Duodenal mucosa (tissue), 2 donors: ENCODE data around the gene NDRG4.
A peak's percentile ranks its signal among the peaks of the same experiment; 100 is the strongest.

Experiments
- H3K27ac ChIP-seq: one replicate; pipeline ENCODE4 v1.7.0; 2013; ENCODE audit warnings: low read depth, low read length
- H3K27me3 ChIP-seq, 2 donors: one replicate each; pipeline ENCODE4 v1.7.0; 2013; ENCODE audit warnings: low read length in 2 of 2, control low read depth in 1 of 2; ENCODE audit not compliant: insufficient read depth in 2 of 2, control insufficient read depth in 1 of 2
- H3K36me3 ChIP-seq, 2 donors: one replicate each; pipeline ENCODE4 v1.7.0; 2013; ENCODE audit warnings: low read length in 2 of 2, control low read depth in 1 of 2; ENCODE audit not compliant: insufficient read depth in 2 of 2, control insufficient read depth in 1 of 2
- H3K4me1 ChIP-seq, 2 donors: one replicate each; pipeline ENCODE4 v1.7.0; 2013; ENCODE audit warnings: low read length in 2 of 2, control low read depth in 1 of 2; ENCODE audit not compliant: insufficient read depth in 2 of 2, control insufficient read depth in 1 of 2
- H3K4me3 ChIP-seq, 2 donors: one replicate each; pipeline ENCODE4 v1.7.0; 2013; ENCODE audit warnings: low read length in 2 of 2, low read depth in 1 of 2
- H3K9ac ChIP-seq, 2 donors: one replicate each; pipeline ENCODE4 v1.7.0; 2013; ENCODE audit warnings: low read length in 2 of 2, low read depth in 1 of 2
- H3K9me3 ChIP-seq, 2 donors: one replicate each; pipeline ENCODE4 v1.7.0; 2013; ENCODE audit warnings: low read length in 2 of 2, control low read depth in 1 of 2; ENCODE audit not compliant: control insufficient read depth in 1 of 2

Gene NDRG4

GRCh38 chr16:58510097-58510775 is 10.3 kb downstream of the NDRG4 start:
- no peak overlapping the region for H3K4me3 ChIP-seq
- no peaks in the 10 kb centered on the region for H3K9me3 ChIP-seq
- H3K9ac ChIP-seq, result no peak overlapping the region
- H3K27ac ChIP-seq, result no peak overlapping the region
- peaks cover 0 to 15% of the 10 kb centered on the region in 2 donors for H3K27me3 ChIP-seq
- H3K4me1 ChIP-seq, result peaks cover 4 to 9% of the 10 kb centered on the region in 2 donors
- no peaks in the 10 kb centered on the region for H3K36me3 ChIP-seq

- Histone ChIP-seq H3K4me3 (no peak overlapping the region), H3K4me1 (peaks cover 4 to 9% of the 10 kb centered on the region in 2 donors), H3K36me3 (no peaks in the 10 kb centered on the region), H3K9ac (no peak overlapping the region), H3K27ac (no peak overlapping the region), H3K9me3 (no peaks in the 10 kb centered on the region), H3K27me3 (peaks cover 0 to 15% of the 10 kb centered on the region in 2 donors)
These were observed 11.1 kb downstream of the NDRG4 start for GRCh38 chr16:58510776-58511628.

- Histone ChIP-seq H3K9me3 (no peaks in the 10 kb centered on the region), H3K27me3 (peaks cover 0 to 9% of the 10 kb centered on the region in 2 donors), H3K4me3 (no peak overlapping the region), H3K9ac (no peak overlapping the region), H3K4me1 (peaks cover 14 to 20% of the 10 kb centered on the region in 2 donors), H3K27ac (no peak overlapping the region), H3K36me3 (peaks cover 0 to 3% of the 10 kb centered on the region in 2 donors)
These were observed 12.2 kb downstream of the NDRG4 start for GRCh38 chr16:58511933-58512815.

DNA sequence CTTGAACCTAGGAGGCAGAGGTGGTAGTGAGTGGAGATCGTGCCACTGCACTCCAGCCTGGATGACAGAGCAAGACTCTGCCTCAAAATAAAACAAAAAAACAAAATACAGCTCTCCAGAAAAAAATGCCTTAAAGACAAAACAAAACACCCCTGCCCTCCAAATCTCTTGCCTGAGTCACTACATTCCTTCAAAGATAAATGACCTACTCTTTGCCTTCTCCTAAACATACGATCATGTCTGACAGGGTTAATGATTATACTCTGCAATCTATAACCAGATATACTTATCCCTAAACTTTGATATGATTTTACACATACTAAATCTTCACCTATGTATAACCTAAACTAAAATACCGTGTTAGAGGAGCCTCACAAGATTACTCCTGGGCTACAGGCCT is 13.9 kb downstream of the NDRG4 start:
- H3K9me3 ChIP-seq, result no peaks in the 10 kb centered on the region
- H3K27ac ChIP-seq, result no peak overlapping the region
- H3K4me3 ChIP-seq, result no peak overlapping the region
- H3K4me1 ChIP-seq, result peaks cover 14 to 20% of the 10 kb centered on the region in 2 donors
- peaks cover 12 to 20% of the 10 kb centered on the region in 2 donors for H3K36me3 ChIP-seq
- H3K9ac ChIP-seq, result no peak overlapping the region
- H3K27me3 ChIP-seq, result no peaks in the 10 kb centered on the region

DNA sequence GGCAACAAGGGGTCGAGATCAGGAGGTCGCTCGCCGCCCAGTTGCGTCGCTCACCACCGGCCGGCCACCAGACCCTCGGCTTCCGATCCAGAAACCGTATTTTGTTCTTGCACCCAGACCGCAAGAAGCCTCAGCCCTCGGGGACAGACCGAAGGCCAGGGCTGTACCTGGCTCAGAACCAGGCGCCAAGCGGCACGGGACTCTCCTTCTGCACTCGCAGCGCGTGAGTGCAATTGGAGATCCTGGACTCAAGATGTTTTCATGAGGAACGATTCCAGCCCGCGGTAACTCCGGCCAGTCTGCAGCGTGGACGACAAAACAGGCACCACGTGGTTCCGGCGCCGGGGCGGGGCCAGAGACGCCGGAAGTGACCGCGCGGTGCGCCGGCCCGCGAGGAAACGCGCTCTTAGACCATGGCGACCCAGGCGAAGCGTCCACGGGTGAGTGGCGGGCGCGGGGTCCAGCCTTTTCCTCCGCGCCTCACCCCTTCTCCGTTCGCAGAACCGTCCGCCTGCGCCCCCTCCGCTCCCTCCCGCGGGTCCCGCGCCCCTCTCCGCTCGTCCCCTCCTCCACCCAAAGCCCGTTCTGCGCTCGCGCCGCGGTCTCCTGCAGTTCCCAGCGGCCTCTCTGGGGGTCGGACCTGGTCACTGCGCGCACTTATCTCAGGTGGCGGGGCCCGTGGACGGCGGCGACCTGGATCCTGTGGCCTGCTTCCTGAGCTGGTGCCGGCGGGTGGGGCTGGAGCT is 15.4 kb downstream of the NDRG4 start, which contains the start of gene SETD6:
Gene SETD6, plus strand, starts transcription at position 393 of the 746 bp plus-strand sequence. Its CDS starts 21 bp downstream, at position 414.
- peaks cover 24 to 34% of the 10 kb centered on the region in 2 donors for H3K36me3 ChIP-seq

DNA sequence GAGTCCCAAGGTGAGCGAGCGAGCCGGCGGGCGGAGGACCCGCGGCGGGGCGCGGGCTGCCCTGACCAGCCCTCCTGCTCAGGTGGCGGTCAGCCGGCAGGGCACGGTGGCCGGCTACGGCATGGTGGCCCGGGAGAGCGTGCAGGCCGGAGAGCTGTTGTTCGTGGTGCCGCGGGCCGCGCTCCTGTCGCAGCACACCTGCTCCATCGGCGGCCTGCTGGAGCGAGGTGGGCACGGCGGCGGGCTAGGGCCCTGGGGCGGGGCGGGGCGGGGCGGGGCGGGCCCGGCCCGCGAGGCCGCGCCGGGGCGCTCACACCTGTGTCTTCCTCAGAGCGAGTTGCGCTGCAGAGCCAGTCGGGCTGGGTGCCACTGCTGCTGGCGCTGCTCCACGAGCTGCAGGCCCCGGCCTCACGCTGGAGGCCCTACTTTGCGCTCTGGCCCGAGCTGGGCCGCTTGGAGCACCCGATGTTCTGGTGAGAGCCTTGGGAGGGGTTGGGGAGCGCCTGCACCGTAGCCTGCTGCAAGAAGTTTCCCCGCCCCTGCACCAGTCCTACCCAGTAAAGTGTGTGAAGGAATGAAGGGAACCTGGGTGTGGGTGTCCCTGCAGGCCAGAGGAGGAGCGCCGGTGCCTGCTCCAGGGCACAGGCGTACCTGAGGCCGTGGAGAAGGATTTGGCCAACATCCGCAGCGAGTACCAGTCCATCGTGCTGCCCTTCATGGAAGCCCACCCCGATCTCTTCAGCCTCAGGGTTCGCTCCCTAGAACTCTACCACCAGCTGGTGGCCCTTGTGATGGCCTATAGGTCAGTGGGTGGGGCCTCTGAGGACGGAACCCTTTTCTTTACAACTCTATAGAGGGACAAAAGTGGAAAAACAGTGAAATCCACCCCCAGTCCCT is 16.2 kb downstream of the NDRG4 start:
- Histone ChIP-seq H3K4me1 (peaks cover 14 to 20% of the 10 kb centered on the region in 2 donors), H3K9ac (peak overlapping the region; percentile 51 to 69), H3K27me3 (no peaks in the 10 kb centered on the region), H3K9me3 (no peaks in the 10 kb centered on the region), H3K36me3 (peaks cover 32 to 42% of the 10 kb centered on the region in 2 donors), H3K27ac (no peak overlapping the region), H3K4me3 (peak overlapping the region; percentile 77 to 80)

More for the DNA sequence above, 15.4 kb downstream of the NDRG4 start, which contains the start of gene SETD6:
- H3K4me3 ChIP-seq, result peak within 1 kb of the TSS; percentile 77 to 80
- peaks cover 14 to 20% of the 10 kb centered on the region in 2 donors for H3K4me1 ChIP-seq
- H3K27ac ChIP-seq, result no peak within 1 kb of the TSS
- no peaks in the 10 kb centered on the region for H3K27me3 ChIP-seq
- H3K9ac ChIP-seq, result peak within 1 kb of the TSS; percentile 51 to 69
- H3K9me3 ChIP-seq, result no peaks in the 10 kb centered on the region

DNA sequence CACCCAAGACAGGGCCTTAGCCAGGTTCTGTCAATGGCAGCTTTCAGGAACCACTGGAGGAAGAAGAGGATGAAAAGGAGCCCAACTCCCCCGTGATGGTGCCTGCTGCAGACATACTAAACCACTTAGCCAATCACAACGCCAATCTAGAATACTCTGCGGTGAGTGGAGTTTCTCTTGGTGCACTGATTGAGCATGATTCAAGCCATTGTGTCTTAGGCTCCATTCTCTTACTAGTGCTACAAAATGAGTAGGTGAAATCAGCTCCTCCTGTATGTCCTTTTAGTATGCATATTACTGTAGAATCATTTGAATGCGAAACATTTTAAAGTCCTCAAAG is 16.8 kb downstream of the NDRG4 start:
- Histone ChIP-seq H3K36me3 (peaks cover 37 to 47% of the 10 kb centered on the region in 2 donors), H3K4me3 (peak overlapping the region in 1 of 2 donors; percentile 29), H3K9me3 (no peaks in the 10 kb centered on the region), H3K9ac (peak overlapping the region; percentile 2 to 40), H3K27me3 (no peaks in the 10 kb centered on the region), H3K27ac (no peak overlapping the region), H3K4me1 (peaks cover 14 to 20% of the 10 kb centered on the region in 2 donors)

GRCh38 chr16:58518083-58518979 is 18.4 kb downstream of the NDRG4 start:
- Histone ChIP-seq H3K4me1 (peaks cover 14 to 20% of the 10 kb centered on the region in 2 donors), H3K36me3 (peaks cover 45 to 63% of the 10 kb centered on the region in 2 donors), H3K4me3 (no peak overlapping the region), H3K9ac (no peak overlapping the region), H3K27me3 (no peaks in the 10 kb centered on the region), H3K9me3 (no peaks in the 10 kb centered on the region), H3K27ac (no peak overlapping the region)
